Inflammatory macrophage treated with lipopolysaccharide for 1 hour (primary cell): Measurements from ENCODE around the gene TMEM100.
A peak's percentile ranks its signal among the peaks of the same experiment; 100 is the strongest.

Experiments used
- DNase-seq, 2 donors: peaks; one replicate each; pipeline ENCODE4 v3.0.0-alpha.2; 2020 to 2022

Gene TMEM100

GRCh38 chr17:55722742-55723487 lies at the start of gene TMEM100:
Gene TMEM100, minus strand, starts transcription at chr17:55722864. Its CDS starts 1,794 bp downstream, at chr17:55721070.
- no peak for DNase-seq

- DNase-seq = no peak
These were observed 49.4 kb upstream of the TMEM100 start for GRCh38 chr17:55772086-55772485.

GRCh38 chr17:55770196-55770870 lies 47.7 kb upstream of the TMEM100 start:
- peak; percentile 23 to 61 for DNase-seq

GRCh38 chr17:55769625-55770000 lies 46.9 kb upstream of the TMEM100 start:
- peak; percentile 35 to 40 for DNase-seq

GRCh38 chr17:55768936-55769624 lies 46.4 kb upstream of the TMEM100 start:
- DNase-seq = no peak

- no peak for DNase-seq
These were observed 42.8 kb upstream of the TMEM100 start for GRCh38 chr17:55765472-55765871.

- no peak for DNase-seq
These were observed 41.9 kb upstream of the TMEM100 start for GRCh38 chr17:55764610-55765009.

GRCh38 chr17:55763856-55764255 lies 41.2 kb upstream of the TMEM100 start:
- peak; percentile 53 to 54 for DNase-seq

- no peak for DNase-seq
These were observed 39.6 kb upstream of the TMEM100 start for GRCh38 chr17:55762086-55762858.

- no peak for DNase-seq
These were observed 38.1 kb upstream of the TMEM100 start for GRCh38 chr17:55760643-55761355.

- no peak for DNase-seq
These were observed 35.5 kb upstream of the TMEM100 start for GRCh38 chr17:55758171-55758570.

GRCh38 chr17:55757659-55758058 lies 35.0 kb upstream of the TMEM100 start:
- no peak for DNase-seq

GRCh38 chr17:55756689-55757088 lies 34.0 kb upstream of the TMEM100 start:
- DNase-seq = no peak

- DNase-seq = no peak
These were observed 29.1 kb upstream of the TMEM100 start for GRCh38 chr17:55751720-55752250.

GRCh38 chr17:55750750-55751657 lies 28.3 kb upstream of the TMEM100 start, which contains the start of gene PCTP:
Gene PCTP, plus strand, starts transcription at chr17:55751051. Its CDS starts 53 bp downstream, at chr17:55751104.
- peak; percentile 94 to 95 for DNase-seq

- no peak for DNase-seq
These were observed 27.3 kb upstream of the TMEM100 start for GRCh38 chr17:55749985-55750384.

- peak; percentile 35 to 74 for DNase-seq
These were observed 26.2 kb upstream of the TMEM100 start for GRCh38 chr17:55748841-55749240.

- no peak for DNase-seq
These were observed 24.5 kb upstream of the TMEM100 start for GRCh38 chr17:55747209-55747608.

- DNase-seq = no peak
These were observed 23.8 kb upstream of the TMEM100 start for GRCh38 chr17:55746466-55746865.

GRCh38 chr17:55745258-55745657 lies 22.6 kb upstream of the TMEM100 start:
- no peak for DNase-seq
